HEK293T (cell line): Measurements from ENCODE around the gene PNRC1.

Experiments
- ARNT ChIP-seq: fragments of 450-650 bp; IDR thresholded peaks from 2 replicates; pipeline ENCODE4 v1.6.1; 2017; ENCODE audit warnings: mild to moderate bottlenecking
- BHLHE40 ChIP-seq: fragments of 450-650 bp; IDR thresholded peaks from 2 replicates; pipeline ENCODE4 v1.6.1; 2016; ENCODE audit warnings: mild to moderate bottlenecking, moderate library complexity, borderline replicate concordance
- CTBP1 ChIP-seq: fragments of 450-650 bp; IDR thresholded peaks from 2 replicates; pipeline ENCODE4 v1.6.1; 2016; ENCODE audit warnings: borderline replicate concordance
- FOXA1 ChIP-seq: fragments of 450-650 bp; IDR thresholded peaks from 2 replicates; pipeline ENCODE4 v1.6.1; 2016; ENCODE audit warnings: mild to moderate bottlenecking
- FOXM1 ChIP-seq: fragments of 450-650 bp; IDR thresholded peaks from 2 replicates; pipeline ENCODE4 v1.6.1; 2017; ENCODE audit warnings: mild to moderate bottlenecking, borderline replicate concordance
- HDGF ChIP-seq: fragments of 450-650 bp; IDR thresholded peaks from 2 replicates; pipeline ENCODE4 v1.6.1; 2017; ENCODE audit warnings: antibody characterized with exemption, borderline replicate concordance
- L3MBTL2 ChIP-seq: fragments of 450-650 bp; conservative IDR thresholded peaks from 2 replicates; pipeline ENCODE4 v1.6.1; 2016; ENCODE audit warnings: mild to moderate bottlenecking
- NFRKB ChIP-seq: fragments of 450-650 bp; IDR thresholded peaks from 2 replicates; pipeline ENCODE4 v1.6.1; 2016; ENCODE audit warnings: mild to moderate bottlenecking, moderate library complexity
- SP1 ChIP-seq: fragments of 450-650 bp; IDR thresholded peaks from 2 replicates; pipeline ENCODE4 v1.6.1; 2017
- SUZ12 ChIP-seq: fragments of 450-650 bp; IDR thresholded peaks from 2 replicates; pipeline ENCODE4 v1.6.1; 2016; ENCODE audit warnings: mild to moderate bottlenecking
- TARDBP ChIP-seq: fragments of 450-650 bp; IDR thresholded peaks from 2 replicates; pipeline ENCODE4 v1.6.1; 2016

- TF ChIP-seq FOXM1 (no peak), HDGF (no peak), SUZ12 (no peak), CTBP1 (no peak), SP1 (no peak), NFRKB (no peak), FOXA1 (no peak), BHLHE40 (no peak), L3MBTL2 (no peak), TARDBP (no peak), ARNT (no peak)
Measured at GRCh38 chr6:89082486-89082891, 1.9 kb downstream of the PNRC1 start.
